ENCODE data around the gene SLC7A4.

GRCh38 chr22:21031545-21032036 lies 770 bp downstream of the SLC7A4 start:
- TF ChIP-seq FOXA1 (IDR thresholded peaks at IDR 0.05) (no peak), FOXK2 (IDR thresholded peaks at IDR 0.05) (no peak), NFRKB (IDR thresholded peaks at IDR 0.05) (no peak), FOXM1 (IDR thresholded peaks at IDR 0.05; ENCODE audit: borderline replicate concordance) (no peak), CTBP1 (IDR thresholded peaks at IDR 0.05; ENCODE audit: borderline replicate concordance) (no peak), ARNT (IDR thresholded peaks at IDR 0.05) (no peak), ELF4 (IDR thresholded peaks at IDR 0.05) (no peak)

Measured in HEK293T (cell line).